CD4-positive, alpha-beta memory T cell (primary cell): Measurements from ENCODE around the gene GTF3C1. TPM values are rescaled to one million over a fixed set of nuclear protein-coding genes. Genes with fewer than 3 reads are reported as not detected.

Experiments used
- CTCF ChIA-PET: fragments of 350-600 bp; sonication (Branson Sonifier 250); formaldehyde crosslinking; loops from one replicate; lab custom pipeline; 2021; ENCODE audit warnings: inconsistent platforms; ENCODE audit not compliant: partially characterized antibody; lab: Charles Lee
- POLR2A ChIA-PET: fragments of 350-600 bp; sonication (Branson Sonifier 250); formaldehyde crosslinking; loops from one replicate; lab custom pipeline; 2021; ENCODE audit not compliant: partially characterized antibody; lab: Charles Lee
- DNase-seq, 5 donors: peaks; one replicate each; pipeline versions ENCODE4 v3.0.0 to v3.0.0-alpha.2; 2020 to 2022; ENCODE audit warnings: mixed read lengths in 1 of 5
- H3K27ac ChIP-seq: one replicate; pipeline ENCODE4 v1.7.0; 2013; ENCODE audit warnings: low read depth, low read length
- H3K27me3 ChIP-seq: 2 replicates; pipeline ENCODE4 v1.7.0; 2013; ENCODE audit warnings: mild to moderate bottlenecking, low read length, moderate library complexity; ENCODE audit not compliant: insufficient read depth
- H3K36me3 ChIP-seq: 2 replicates; pipeline ENCODE4 v1.7.0; 2013; ENCODE audit warnings: mild to moderate bottlenecking, low read length, moderate library complexity; ENCODE audit not compliant: insufficient read depth
- H3K4me1 ChIP-seq: 2 replicates; pipeline ENCODE4 v1.7.0; 2013; ENCODE audit warnings: mild to moderate bottlenecking, low read length, moderate library complexity; ENCODE audit not compliant: insufficient read depth
- H3K4me3 ChIP-seq, 2 donors: one replicate each; pipeline ENCODE4 v1.7.0; 2013; ENCODE audit warnings: low read length in 2 of 2, mild to moderate bottlenecking in 1 of 2
- H3K9me3 ChIP-seq, 2 donors: one replicate each; pipeline ENCODE4 v1.7.0; 2013; ENCODE audit warnings: low read length in 2 of 2, control low read depth in 1 of 2; ENCODE audit not compliant: control insufficient read depth in 1 of 2
- H3K27ac Mint-ChIP-seq, 7 donors: one replicate each; pipeline ENCODE4 v1.8.0; 2020 to 2021; ENCODE audit warnings: mixed read lengths in 7 of 7, mild to moderate bottlenecking in 6 of 7, inconsistent platforms in 3 of 7, moderate library complexity in 3 of 7
- H3K27me3 Mint-ChIP-seq, 2 donors: one replicate each; pipeline ENCODE4 v1.8.0; 2020 to 2021; ENCODE audit warnings: mixed read lengths in 2 of 2
- H3K36me3 Mint-ChIP-seq, 2 donors: one replicate each; pipeline ENCODE4 v1.8.0; 2020 to 2021; ENCODE audit warnings: mixed read lengths in 2 of 2, inconsistent platforms in 1 of 2, mild to moderate bottlenecking in 1 of 2
- H3K4me1 Mint-ChIP-seq, 4 donors: one replicate each; pipeline ENCODE4 v1.8.0; 2020 to 2021; ENCODE audit warnings: mixed read lengths in 4 of 4, mild to moderate bottlenecking in 1 of 4
- H3K4me3 Mint-ChIP-seq, 8 donors: one replicate each; pipeline ENCODE4 v1.8.0; 2020 to 2021; ENCODE audit warnings: mixed read lengths in 8 of 8, mild to moderate bottlenecking in 7 of 8, moderate library complexity in 6 of 8, inconsistent platforms in 3 of 8
- H3K9me3 Mint-ChIP-seq, 8 donors: one replicate each; pipeline ENCODE4 v1.8.0; 2020 to 2021; ENCODE audit warnings: mixed read lengths in 8 of 8, mild to moderate bottlenecking in 5 of 8, inconsistent platforms in 3 of 8, moderate library complexity in 1 of 8
- intact Hi-C: fragments of 100-400 bp; cut with micrococcal nuclease; formaldehyde crosslinking; loops from one replicate; pipeline ENCODE4 v1.15.1; 2023
- polyA plus RNA-seq, 2 donors: library from polyadenylated mRNA; unstranded; fragments of 300-500 nt; fragmentation: Illumina TruSeq; gene quantifications; one replicate each; pipeline ENCODE4 v1.2.3, GENCODE V29; 2021
- total RNA-seq, 2 experiments: library from RNA; stranded (reverse); gene quantifications; one replicate each; pipeline ENCODE4 v1.2.3, GENCODE V29; 2021

Gene GTF3C1
- total and polyA plus RNA-seq, 4 experiments from 2014 or later = 4.8 to 53.1 (median 39.5) TPM

GRCh38 chr16:27547851-27548250, 1.9 kb downstream of the GTF3C1 start:
- intact Hi-C loops = no loop called here
- no peak for DNase-seq
- H3K36me3 Mint-ChIP-seq = peaks cover 22 to 40% of the 10 kb centered on the region in 2 donors
- H3K9me3 Mint-ChIP-seq = peaks cover 0 to 2% (median 0%) of the 10 kb centered on the region in 8 donors
- H3K36me3 ChIP-seq = peaks cover 29% of the 10 kb centered on the region
- H3K27ac Mint-ChIP-seq = peak overlapping the region in 1 of 7 donors; percentile 22
- ChIA-PET POLR2A (no interaction called here), CTCF (no interaction called here)
- no peak overlapping the region for H3K27ac ChIP-seq
- H3K4me3 ChIP-seq = no peak overlapping the region
- H3K4me1 Mint-ChIP-seq = peaks cover 23 to 51% (median 39%) of the 10 kb centered on the region in 4 donors
- H3K4me3 Mint-ChIP-seq = peak overlapping the region in 2 of 8 donors; percentile 15 to 23
- H3K9me3 ChIP-seq = no peaks in the 10 kb centered on the region
- H3K27me3 ChIP-seq = no peaks in the 10 kb centered on the region
- H3K27me3 Mint-ChIP-seq = no peaks in the 10 kb centered on the region
- peaks cover 40% of the 10 kb centered on the region for H3K4me1 ChIP-seq

DNA sequence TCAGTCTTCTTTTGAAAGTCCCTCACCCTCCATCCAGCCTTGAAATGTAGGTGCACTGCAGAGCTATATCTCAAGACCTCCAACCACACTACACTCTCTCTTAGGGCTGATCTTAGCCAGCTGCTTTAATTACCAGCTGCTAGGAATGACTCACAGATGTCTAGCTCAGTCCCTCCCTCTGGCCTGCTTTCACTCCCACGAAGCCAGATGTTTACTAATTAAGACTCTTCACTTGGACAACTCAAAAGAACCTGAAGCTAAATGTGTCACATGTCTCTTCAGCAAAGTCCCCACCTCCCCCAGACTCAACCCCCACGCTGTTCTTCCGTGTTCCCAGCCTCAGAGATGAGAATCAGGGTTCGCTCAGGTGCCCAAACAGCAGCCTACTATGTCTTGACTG, 2.6 kb downstream of the GTF3C1 start:
- H3K4me3 ChIP-seq = no peak overlapping the region
- ChIA-PET POLR2A (no interaction called here), CTCF (no interaction called here)
- Mint-ChIP-seq H3K4me3 (peak overlapping the region in 5 of 8 donors; percentile 1 to 62 (median 8)), H3K27me3 (no peaks in the 10 kb centered on the region), H3K9me3 (peaks cover 0 to 2% (median 0%) of the 10 kb centered on the region in 8 donors), H3K27ac (peak overlapping the region in 5 of 7 donors; percentile 37 to 89 (median 65)), H3K36me3 (peaks cover 28 to 47% of the 10 kb centered on the region in 2 donors), H3K4me1 (peaks cover 23 to 51% (median 39%) of the 10 kb centered on the region in 4 donors)
- no peaks in the 10 kb centered on the region for H3K9me3 ChIP-seq
- intact Hi-C loops = no loop called here
- H3K27me3 ChIP-seq = no peaks in the 10 kb centered on the region
- H3K36me3 ChIP-seq = peaks cover 36% of the 10 kb centered on the region
- H3K4me1 ChIP-seq = peaks cover 40% of the 10 kb centered on the region
- DNase-seq = no peak
- H3K27ac ChIP-seq = no peak overlapping the region

DNA sequence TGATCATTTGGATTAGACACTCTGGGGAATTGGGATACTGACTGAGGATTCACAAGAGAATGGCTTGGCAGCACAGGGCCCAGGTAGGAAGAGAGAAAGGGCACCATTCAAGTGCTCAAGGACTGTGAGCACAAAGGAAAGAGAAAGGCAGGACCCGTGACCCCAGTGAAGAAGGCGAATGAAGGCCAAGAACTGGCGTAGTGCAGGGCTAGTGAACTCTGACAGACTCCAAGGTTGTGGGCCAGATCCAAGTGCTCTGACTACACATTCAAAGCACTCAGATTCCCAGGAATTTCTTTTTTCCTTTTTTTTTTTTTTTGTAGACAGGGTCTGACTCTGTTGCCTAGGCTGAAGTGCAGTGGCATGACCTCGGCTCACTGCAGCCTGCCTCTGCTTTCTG, 5.0 kb downstream of the GTF3C1 start:
- ChIA-PET CTCF (interaction anchor here (0.7 kb wide), 1 partner anchor 179 kb away, joined by 3 read pairs; no protein-coding TSS in a partner anchor), POLR2A (no interaction called here)
- intact Hi-C loops = no loop called here
- Histone ChIP-seq H3K9me3 (no peaks in the 10 kb centered on the region), H3K36me3 (peaks cover 61% of the 10 kb centered on the region), H3K4me3 (no peak overlapping the region), H3K27me3 (no peaks in the 10 kb centered on the region), H3K27ac (no peak overlapping the region), H3K4me1 (peaks cover 28% of the 10 kb centered on the region)
- H3K4me3 Mint-ChIP-seq = peak overlapping the region in 1 of 8 donors; percentile 57
- H3K9me3 Mint-ChIP-seq = peaks cover 0 to 4% (median 0%) of the 10 kb centered on the region in 8 donors
- H3K27ac Mint-ChIP-seq = no peak overlapping the region
- H3K36me3 Mint-ChIP-seq = peaks cover 52 to 61% of the 10 kb centered on the region in 2 donors
- peaks cover 17 to 36% (median 29%) of the 10 kb centered on the region in 4 donors for H3K4me1 Mint-ChIP-seq
- DNase-seq = no peak
- no peaks in the 10 kb centered on the region for H3K27me3 Mint-ChIP-seq

- peaks cover 0 to 4% (median 0%) of the 10 kb centered on the region in 8 donors for H3K9me3 Mint-ChIP-seq
- H3K4me1 ChIP-seq = peaks cover 22% of the 10 kb centered on the region
- intact Hi-C loops = no loop called here
- peak overlapping the region in 1 of 7 donors; percentile 32 for H3K27ac Mint-ChIP-seq
- H3K27me3 Mint-ChIP-seq = no peaks in the 10 kb centered on the region
- no peaks in the 10 kb centered on the region for H3K9me3 ChIP-seq
- ChIA-PET CTCF (interaction anchor here (0.7 kb wide), 1 partner anchor 179 kb away, joined by 3 read pairs; no protein-coding TSS in a partner anchor), POLR2A (no interaction called here)
- no peak overlapping the region for H3K4me3 ChIP-seq
- H3K4me3 Mint-ChIP-seq = no peak overlapping the region
- DNase-seq = no peak
- peaks cover 60 to 66% of the 10 kb centered on the region in 2 donors for H3K36me3 Mint-ChIP-seq
- H3K27me3 ChIP-seq = no peaks in the 10 kb centered on the region
- H3K4me1 Mint-ChIP-seq = peaks cover 15 to 28% (median 24%) of the 10 kb centered on the region in 4 donors
- H3K27ac ChIP-seq = no peak overlapping the region
- peaks cover 65% of the 10 kb centered on the region for H3K36me3 ChIP-seq
Measured at GRCh38 chr16:27543801-27544200, 5.9 kb downstream of the GTF3C1 start.

DNA sequence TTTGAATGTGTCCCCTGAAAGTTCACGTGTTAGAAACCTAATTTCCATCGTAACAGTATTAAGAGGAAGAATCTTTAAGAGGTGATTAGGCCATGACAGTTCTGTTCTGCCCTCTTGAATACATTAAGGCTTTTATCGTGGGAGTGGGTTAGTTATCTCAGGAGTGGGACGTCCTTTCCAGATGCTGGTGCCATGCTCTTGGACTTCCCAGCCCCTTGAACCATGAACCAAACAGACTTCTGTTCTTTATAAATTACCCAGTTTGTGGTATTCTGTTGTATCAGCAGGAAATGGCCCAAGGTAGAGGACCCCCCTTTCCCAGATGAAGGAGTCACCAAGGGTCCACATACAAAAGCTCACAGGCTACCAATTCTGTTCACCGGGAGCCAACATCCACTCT, 10.1 kb downstream of the GTF3C1 start:
- ChIA-PET CTCF (no interaction called here), POLR2A (interaction anchor here (2.5 kb wide), 1 partner anchor 10 kb away, joined by 7 read pairs; the partner anchor contains the start of genes GTF3C1 and KATNIP)
- no peak overlapping the region for H3K4me3 ChIP-seq
- Mint-ChIP-seq H3K4me1 (peaks cover 0 to 9% (median 3%) of the 10 kb centered on the region in 4 donors), H3K27me3 (no peaks in the 10 kb centered on the region), H3K4me3 (no peak overlapping the region), H3K9me3 (peaks cover 0 to 4% (median 0%) of the 10 kb centered on the region in 8 donors), H3K27ac (peak overlapping the region in 1 of 7 donors; percentile 20), H3K36me3 (peaks cover 82 to 85% of the 10 kb centered on the region in 2 donors)
- peaks cover 69% of the 10 kb centered on the region for H3K36me3 ChIP-seq
- H3K27ac ChIP-seq = no peak overlapping the region
- H3K4me1 ChIP-seq = no peaks in the 10 kb centered on the region
- H3K9me3 ChIP-seq = no peaks in the 10 kb centered on the region
- DNase-seq = no peak
- H3K27me3 ChIP-seq = no peaks in the 10 kb centered on the region
- intact Hi-C loops = no loop called here

DNA sequence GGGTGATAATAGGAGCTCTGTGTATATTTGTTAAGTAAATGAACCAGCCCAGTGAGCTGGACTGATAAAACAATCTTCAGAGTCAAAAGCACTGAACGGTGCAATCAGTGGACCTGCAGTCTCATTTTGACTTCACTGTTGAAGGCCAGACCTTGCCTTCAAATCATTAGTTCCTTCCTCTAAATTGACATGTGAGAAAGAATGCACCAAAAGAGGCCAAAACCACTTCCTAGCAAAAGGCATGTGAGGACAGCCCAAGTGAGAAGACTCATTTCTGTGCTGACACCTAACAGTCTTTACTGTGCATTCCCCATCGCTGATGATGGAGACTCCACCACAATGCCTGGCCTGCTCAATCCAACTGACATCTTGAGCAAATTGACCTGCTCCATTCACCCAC, 10.6 kb downstream of the GTF3C1 start:
- H3K36me3 ChIP-seq = peaks cover 68% of the 10 kb centered on the region
- H3K27me3 ChIP-seq = no peaks in the 10 kb centered on the region
- Mint-ChIP-seq H3K9me3 (peaks cover 0 to 4% (median 0%) of the 10 kb centered on the region in 8 donors), H3K4me3 (no peak overlapping the region), H3K4me1 (peaks cover 0 to 7% (median 3%) of the 10 kb centered on the region in 4 donors), H3K27me3 (no peaks in the 10 kb centered on the region), H3K27ac (peak overlapping the region in 1 of 7 donors; percentile 20), H3K36me3 (peaks cover 82 to 85% of the 10 kb centered on the region in 2 donors)
- ChIA-PET CTCF (no interaction called here), POLR2A (interaction anchor here (2.5 kb wide), 1 partner anchor 10 kb away, joined by 7 read pairs; the partner anchor contains the start of genes GTF3C1 and KATNIP)
- no peak for DNase-seq
- H3K4me1 ChIP-seq = no peaks in the 10 kb centered on the region
- H3K9me3 ChIP-seq = no peaks in the 10 kb centered on the region
- H3K4me3 ChIP-seq = no peak overlapping the region
- no peak overlapping the region for H3K27ac ChIP-seq
- intact Hi-C loops = no loop called here

DNA sequence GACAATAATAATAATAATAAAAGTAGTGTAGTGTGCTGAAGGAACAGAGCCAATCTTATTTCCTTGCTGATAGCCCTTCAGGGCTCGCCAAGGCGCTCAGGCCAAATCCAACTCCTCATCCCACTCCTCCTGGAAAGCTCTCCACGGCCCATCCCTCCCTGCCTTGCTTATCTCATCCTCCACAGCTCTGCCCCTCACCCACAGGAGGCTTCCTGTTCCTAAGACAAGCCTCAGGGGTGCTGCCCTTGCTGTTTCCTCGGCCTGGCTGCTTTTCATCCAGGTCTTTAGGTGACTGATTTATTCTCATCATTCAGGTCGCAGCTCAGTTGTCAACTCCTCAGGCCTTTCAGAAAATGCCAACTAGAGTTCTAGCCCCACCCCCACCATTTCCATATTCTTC, 11.2 kb downstream of the GTF3C1 start:
- H3K27me3 ChIP-seq = no peaks in the 10 kb centered on the region
- DNase-seq = no peak
- H3K4me1 Mint-ChIP-seq = peaks cover 0 to 5% (median 2%) of the 10 kb centered on the region in 4 donors
- peaks cover 0 to 4% (median 0%) of the 10 kb centered on the region in 8 donors for H3K9me3 Mint-ChIP-seq
- no peaks in the 10 kb centered on the region for H3K9me3 ChIP-seq
- intact Hi-C loops = no loop called here
- ChIA-PET POLR2A (no interaction called here), CTCF (no interaction called here)
- peak overlapping the region in 3 of 7 donors; percentile 27 to 72 (median 52) for H3K27ac Mint-ChIP-seq
- peaks cover 65% of the 10 kb centered on the region for H3K36me3 ChIP-seq
- no peak overlapping the region for H3K27ac ChIP-seq
- H3K4me3 ChIP-seq = no peak overlapping the region
- H3K4me3 Mint-ChIP-seq = no peak overlapping the region
- H3K36me3 Mint-ChIP-seq = peaks cover 83 to 85% of the 10 kb centered on the region in 2 donors
- H3K27me3 Mint-ChIP-seq = no peaks in the 10 kb centered on the region
- no peaks in the 10 kb centered on the region for H3K4me1 ChIP-seq
